ENCODE results near the gene PLA2R1.
"Not testable (repeated sequence)": the region's sequence is repeated elsewhere in the genome, so short reads cannot be mapped to it uniquely, and the experiment has no call there.

PLA2R1 gene

DNA sequence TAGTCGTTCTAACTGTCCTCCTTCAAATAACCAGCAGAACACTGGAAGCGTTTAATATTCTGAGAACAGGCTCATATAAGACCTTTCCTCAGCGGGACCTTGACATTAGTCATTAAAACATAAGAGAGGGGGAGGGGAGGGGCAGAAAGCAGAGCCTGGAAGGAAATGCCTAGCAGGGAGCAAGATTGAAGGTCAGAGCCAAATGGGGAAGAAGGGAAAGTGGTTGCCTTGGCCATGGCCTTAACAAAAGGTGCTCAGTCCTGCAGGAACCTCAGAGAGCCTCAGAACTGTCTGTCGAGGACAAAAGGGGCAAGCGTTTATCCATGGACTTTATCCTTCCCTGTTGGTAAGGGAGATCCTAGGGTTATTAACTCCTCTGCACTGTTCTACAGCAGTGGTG, 856 bp upstream of the PLA2R1 start:
- no peak for DNase-seq

DNA sequence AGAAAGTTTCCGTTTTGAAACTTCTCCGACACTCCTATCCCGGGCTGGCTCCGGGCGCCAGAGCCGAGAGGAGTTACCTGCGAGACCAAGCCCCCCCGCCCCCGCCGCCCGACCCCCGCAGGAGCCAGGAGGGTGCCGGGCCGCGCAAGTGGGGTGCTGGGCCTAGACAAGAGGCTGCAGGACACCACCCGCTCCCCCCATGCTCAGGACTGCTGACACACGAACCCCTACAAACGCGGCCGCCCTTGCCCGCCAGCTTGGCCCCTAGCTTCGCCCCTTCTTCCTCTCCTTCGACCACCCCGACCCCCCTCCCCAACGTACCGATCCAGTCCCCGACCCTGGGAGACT, 497 bp downstream of the PLA2R1 start:
- DNase-seq = no peak

DNA sequence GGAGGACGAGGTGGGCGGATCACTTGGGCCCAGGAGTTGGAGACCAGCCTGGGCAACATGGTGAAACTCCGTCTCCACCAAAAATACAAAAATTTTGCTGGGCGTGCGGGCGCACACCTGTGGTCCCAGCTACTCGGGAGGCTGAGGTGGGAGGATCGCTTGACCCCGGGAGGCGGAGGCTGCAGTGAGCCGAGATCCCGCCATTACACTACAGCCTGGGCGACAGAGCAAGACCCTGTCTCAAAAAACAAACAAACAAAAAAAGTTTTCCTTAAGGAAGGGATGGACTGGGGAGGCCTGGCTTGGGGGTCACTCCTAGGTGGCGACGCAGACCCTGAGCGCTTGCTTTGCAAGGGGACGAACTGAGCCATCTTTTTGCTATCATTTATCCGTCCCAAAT, 882 bp downstream of the PLA2R1 start:
- no peak for DNase-seq

DNA sequence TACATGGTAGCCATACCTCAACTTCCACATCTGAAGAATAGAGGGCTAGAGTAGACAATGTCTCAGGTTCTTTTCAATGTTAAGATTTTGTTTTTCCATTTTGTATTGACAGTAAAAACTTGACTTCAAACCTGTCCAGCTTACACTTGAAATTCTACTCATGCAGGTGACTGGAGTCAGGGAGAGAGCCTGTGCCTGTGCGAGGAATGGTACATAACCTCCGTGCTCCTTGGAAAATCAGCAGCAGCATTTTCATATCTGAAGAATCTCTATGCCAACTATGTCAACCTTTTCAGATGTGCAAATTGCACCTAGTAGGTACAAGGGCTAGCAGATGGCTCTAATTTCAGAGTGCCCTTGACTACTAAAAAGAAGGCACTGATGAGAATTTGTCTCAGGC, 2.1 kb downstream of the PLA2R1 start:
- DNase-seq = no peak

DNA sequence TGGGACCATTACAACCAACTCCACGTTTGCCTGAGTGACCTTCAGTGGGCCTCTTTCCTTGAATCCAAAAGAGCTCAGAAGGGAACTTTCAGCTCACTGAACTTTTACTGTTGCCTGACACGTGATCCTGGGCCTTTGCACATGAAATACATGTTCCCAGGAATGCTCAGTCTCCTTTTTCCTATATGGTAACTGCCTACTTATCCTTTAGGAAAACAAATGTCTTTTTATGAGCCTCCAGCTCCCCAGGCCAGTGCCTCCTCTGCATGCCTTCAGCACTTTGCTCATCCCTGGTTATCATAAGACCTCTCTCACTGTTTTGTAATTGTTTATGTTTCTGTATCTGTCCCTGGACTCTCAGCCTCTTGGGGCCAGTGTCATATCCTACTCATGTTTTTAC, 5.1 kb downstream of the PLA2R1 start:
- no peak for DNase-seq

DNA sequence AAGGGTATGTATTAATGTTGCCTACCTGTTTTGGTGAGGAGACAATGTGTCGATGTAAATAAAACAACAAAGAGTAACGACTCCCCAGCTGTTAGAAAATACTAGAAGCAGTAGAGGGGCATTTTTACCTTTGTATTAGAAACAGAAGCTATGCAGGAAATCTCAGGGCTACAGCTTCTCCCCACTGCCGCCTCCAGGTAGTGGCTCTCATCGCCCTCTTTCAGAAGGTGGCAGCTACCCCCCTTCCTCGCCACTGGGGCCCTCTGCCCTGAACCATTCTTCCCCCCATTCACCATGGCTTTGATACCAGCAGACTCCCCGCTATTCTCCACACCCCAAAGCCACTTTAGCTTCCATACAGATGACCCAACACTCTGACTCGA, 6.7 kb downstream of the PLA2R1 start:
- DNase-seq = no peak

DNA sequence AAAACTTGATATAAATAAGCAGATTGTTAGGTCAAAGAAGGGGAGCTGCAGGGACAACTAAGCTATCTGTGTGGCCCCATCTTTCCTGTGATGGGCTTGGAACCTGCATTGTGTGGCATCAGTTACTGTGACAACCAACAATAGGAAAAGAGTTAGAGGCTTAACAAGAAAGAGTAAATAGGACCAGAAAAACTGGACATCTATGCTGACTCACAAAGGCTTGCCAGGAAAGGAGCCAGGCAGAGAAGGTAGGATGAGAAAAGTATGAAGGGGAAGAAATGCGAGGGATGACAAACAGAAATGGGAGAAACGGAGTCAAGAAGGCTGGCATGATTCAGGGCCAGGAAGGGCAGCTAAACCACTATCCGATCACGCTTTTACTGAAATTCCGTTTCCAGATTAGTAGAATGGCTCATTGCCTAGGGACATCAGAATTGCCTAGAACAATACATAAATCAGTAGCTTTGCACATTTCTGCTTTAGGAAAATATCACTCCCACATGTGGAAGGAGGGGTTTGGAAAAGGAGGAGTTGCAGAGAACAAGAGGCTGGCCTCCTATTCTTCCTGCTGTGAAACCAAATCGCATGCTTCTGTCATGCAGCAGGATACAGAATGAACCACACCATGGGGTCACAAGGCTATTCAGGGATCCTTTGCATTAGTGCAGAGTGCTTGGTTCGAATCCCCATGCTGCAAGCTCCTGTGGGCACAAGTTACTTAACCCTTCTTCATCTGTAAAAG, 7.3 kb downstream of the PLA2R1 start:
- no peak for DNase-seq

DNA sequence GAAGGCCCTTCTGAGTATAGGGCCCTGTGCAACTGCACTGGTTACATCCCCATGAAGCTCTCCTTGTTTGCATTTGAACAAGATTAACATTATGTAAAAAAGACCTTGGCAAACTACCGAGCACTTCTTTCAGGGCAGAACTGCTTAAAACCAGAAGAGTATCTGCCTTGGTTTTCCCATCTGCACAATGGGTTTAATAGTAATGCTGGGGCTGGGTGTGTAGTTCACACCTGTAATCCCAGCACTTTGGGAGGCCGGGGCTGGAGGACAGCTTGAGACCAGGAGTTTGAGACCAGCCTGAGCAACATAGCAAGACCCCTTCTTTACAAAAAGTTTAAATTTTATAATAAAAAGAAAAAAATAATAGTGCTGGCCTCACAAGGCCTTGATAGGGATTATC, 8.5 kb downstream of the PLA2R1 start:
- DNase-seq = no peak

DNA sequence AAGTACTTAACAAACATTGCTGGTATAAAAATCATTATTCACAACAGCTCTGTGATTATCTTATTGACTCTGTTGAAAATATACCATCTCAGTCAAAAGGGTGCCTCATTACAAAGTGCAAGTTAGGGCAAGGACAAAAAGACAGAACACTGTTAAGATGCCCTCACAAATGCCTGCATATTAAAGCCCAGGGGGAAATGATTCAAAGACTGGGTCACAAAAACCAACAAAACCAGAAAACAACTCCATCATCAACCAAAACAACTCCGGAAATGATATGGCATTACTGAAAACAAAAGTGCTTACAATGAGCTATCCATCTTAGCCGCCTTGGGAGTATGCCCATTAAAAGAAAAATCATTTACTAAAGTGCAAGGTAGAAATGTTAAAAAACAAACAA, 9.9 kb downstream of the PLA2R1 start:
- no peak for DNase-seq

DNA sequence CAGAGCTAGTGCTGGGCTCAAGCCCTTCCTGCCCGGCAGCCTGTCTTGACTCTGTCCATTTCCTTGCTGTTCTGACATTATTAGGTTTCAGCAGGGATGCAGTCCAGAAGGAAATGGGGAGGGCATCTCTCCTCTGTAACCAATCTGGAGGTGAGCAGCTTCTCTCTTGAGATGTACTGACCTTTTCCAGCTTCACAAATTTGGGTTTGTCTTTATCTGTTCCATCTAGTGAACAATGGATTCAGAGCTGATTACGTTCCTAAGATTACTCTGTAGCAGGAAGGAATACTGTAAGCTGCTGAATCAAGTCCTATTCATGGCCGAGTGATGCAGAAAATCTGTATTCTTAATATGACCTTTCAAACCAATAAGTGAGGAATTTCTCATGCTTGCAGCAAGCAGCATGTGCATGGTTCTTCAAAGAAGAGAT, 11.0 kb downstream of the PLA2R1 start:
- no peak for DNase-seq

DNA sequence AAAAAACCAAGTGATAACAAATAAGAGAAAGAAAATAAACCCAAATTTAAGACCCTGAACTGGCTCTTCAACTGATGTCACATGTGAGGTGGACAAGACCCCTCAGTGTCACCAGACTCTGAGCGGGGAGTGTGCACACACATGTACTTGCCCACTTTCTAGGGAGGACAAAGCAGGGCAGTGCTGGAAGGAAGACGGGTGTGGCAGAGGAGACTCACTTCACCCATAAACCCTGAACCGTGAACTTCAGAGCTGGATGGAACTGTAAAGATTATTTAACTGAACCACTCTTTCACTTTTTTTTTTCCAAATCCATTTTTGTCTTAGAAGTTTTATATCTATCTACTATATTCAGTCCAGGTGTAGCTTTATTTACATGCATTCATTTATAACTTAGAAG, 12.3 kb downstream of the PLA2R1 start:
- no peak for DNase-seq

DNA sequence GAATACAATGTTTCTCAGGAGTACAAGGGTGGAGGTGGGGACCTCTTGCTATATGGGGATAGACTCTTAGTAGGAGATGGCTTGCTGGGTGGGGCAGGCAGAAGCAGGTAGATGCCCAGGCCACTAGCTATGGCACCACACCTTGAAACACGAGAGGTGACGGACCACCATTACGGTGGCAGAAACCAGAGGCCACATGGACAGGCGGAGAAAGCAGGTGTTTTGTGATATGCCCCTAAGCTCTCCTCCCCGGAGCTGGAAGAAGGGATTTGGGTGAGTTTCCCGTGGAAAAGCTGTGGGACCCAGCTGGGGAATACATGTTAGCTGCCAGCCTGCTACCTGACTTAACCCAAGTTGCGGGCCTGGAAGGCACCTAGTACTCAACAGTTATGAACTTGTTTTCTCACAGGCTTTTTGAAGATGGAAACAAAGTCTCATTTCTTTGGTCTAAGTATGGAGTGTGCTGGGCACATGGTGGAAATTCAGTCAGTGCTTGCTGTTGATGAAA, 16.7 kb downstream of the PLA2R1 start:
- no peak for DNase-seq

DNA sequence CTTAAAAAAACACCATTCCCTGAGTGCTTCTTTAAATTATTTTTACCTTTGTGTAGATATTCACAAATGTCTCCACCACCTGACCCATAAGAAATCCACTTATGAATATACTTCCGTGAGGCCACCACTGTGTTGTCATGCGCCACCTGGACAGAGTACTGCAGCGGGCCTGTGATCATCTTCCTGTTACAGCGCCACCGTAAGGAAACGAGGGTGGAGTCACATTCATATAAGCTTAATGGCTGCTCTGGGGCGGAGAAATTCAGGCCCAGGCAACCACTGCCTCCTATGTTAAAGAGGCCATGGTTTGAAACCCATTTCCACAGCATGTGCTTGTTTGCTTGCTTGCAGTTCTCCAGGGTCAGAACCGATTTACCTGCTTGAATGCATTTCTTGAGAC, 17.7 kb downstream of the PLA2R1 start:
- DNase-seq = no peak

DNA sequence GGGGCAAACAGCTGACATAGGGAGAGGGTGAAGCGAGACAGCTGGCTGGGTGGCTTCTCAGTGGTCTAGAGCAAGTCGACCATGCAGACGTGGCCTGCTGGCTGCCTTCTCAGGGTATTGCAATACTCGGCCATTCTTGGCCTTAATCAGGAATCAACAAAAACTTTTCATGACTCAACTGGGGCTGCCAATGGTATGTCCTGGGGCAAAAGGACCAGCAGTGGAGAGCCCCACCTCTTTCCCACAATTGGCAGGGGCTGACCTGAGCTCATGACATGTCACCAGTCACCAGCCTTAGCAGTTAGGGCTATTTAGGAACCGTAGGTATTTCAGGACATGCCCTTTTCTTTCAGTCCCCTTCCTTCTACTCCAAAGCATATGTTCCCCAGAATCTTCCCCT, 19.1 kb downstream of the PLA2R1 start:
- no peak for DNase-seq

DNA sequence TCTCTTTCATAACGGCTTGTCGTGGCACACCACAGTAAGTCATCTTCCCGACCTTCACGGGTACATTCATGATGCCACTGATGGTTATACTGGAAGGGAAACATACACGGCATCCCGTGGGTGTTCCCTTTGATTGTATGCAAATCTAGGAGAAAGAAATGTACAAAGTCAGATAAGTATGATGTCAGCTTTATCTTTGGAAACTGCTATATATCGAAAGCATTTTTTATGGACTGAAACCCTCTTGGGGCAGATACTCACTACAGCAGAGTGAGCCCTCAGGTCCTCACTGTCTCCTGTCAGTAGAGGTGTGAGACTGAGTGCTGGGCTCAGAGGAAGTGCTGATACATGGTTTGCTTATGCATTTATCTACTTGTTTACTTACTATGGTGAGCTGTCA, 20.4 kb downstream of the PLA2R1 start:
- DNase-seq = no peak

DNA sequence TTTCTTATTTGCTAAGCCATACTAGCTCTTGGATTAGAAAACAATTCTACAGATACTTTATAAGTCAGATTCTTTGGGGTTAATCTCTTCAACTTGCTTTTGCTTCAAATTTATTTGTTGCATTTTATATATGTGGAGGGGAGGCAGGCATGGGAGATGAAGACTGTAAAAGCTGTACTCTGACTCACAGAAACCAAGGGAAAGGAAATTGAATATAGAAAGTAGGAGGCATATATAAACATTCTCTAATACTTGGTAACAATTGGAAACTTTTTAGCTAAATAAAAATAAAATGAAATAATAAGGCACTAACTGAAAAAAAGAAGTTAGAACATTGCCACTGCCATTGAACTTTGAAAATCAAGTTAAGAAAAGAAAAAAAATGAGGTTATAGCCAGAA, 21.3 kb downstream of the PLA2R1 start:
- DNase-seq = no peak

DNA sequence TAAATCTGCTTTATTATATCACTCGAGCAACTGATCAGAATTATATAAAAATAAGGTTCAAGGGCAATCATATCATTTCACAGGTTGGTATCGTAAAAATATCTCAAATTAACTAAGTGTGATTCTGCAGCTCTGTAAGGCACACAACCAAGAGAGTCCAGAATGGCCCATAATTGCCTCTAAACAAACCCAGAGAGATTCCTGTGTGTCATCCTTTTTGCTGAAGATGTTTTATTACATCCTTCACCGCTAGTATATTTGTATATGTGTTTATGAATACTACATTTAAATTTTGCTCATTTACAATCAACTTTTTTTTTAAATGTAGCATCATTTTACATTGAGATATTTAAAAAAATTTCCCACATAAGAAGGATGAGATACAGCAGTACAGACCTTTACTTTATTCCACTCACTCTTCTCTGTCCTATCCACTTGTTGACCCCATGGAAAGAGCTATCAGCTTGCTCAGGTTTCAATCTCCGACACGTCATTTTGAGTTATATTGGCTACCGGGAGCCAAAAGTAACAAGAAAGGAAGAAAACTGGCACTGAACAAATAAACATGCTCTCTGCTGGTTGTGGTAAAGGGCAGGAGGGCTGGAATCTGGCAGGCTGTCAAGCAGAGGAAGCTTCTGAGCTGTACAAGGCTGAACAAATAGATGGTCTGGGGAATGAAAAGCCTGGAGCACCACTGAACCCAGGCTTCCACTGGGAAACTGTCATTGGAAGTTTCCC, 23.1 kb downstream of the PLA2R1 start:
- no peak for DNase-seq

DNA sequence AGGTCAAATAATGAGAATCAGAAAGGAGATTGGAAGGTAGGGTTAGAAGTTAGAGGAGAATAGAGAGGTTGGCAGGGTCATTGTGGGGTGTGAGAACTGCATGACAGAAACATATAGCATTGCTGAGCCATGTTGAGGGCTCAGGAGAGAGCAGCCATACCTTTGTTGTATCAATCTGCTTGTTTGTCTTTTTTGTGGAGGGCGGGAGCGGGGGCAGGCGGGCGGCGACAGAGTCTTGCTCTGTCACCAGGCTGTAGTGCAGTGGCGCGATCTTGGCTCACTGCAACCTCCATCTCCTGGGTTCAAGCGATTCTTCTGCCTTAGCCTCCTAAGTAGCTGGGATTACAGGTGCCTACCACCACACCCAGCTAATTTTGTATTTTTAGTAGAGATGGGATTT, 23.8 kb downstream of the PLA2R1 start:
- not testable (repeated sequence) for DNase-seq

DNA sequence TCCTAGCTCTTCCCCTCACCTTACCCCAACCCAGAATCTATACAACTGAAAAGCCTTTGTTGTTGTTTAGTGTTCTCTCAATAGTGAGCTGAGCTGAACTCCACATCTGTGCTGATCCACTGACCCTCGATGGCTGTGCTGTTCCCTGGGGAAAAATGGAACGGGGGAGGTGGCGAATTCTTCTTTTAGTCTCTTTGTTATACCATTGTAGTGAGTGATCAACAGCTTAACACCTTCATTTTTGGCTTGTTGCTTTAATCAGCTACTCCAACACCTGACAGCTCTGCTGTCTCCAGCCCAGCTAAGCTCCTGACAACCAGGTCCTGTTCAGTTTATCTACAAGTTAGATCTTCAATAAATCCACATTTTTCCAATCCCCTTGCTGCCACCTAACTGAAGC, 25.7 kb downstream of the PLA2R1 start:
- DNase-seq = no peak

DNA sequence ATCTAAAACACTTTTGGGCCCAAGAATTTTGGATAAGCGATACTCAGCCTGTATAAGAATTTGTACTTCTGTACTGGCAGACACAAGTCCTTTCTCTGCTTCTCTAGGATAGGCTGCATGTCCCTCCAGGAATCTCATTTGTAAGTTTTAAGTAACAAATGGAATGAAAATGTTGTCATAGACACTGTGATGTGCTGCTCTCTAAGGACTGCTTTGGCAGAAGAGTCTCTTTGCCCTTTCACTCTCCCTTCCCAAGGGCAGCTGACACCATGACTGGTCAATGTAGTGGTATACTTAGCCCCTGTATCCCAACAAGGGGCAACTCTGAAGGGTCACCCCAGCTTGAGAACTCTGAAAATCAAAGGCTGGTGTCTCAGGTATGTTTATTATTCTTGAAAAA, 27.3 kb downstream of the PLA2R1 start:
- no peak for DNase-seq

DNA sequence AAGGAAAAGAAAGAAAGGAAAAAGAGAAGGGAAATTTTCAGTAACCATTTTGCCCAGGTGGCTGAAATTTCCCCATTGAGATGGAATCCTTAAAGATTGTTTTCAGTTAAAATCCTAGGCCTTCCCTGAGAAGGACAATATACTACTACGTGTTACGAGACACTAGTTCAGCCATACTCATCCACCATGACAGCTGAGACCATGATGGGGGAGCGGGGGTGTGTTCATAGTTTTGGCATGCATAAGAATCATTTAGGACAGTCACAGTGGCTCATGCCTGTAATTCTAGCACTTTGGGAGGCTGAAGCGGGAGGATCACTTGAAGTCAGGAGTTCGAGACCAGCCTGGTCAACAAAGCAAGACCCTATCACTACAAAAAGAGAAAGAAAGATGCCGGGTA, 28.0 kb downstream of the PLA2R1 start:
- no peak for DNase-seq

DNA sequence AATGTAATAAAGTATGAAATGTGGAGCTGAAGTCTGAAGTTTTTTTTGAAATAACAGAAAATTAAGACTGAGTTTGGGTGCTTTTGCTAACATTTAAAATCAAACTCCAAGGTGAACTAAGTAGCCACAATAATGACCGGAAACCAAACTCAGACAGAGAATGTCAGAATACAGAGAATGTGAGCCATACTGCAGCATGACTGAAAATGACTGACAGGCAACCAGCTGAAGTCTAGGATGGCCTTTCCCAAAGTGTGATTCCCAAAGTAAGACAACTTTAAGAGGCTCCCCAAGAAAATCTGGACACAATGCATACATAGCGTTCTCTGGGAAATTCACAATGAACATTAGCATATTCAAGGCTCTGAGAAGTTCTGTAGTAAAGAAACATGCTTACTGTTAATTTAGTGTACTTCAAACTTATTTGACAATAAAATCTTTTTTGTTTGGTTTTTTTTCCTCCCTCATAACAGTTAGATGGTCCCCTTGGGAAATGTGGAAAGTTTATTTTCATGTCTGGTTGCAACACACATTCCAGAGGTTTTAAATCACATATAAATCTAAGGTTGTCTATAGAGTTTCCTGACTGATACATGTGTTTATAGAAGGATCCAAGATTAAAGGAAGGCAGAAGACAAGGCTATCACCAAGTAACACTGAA, 28.6 kb downstream of the PLA2R1 start:
- DNase-seq = no peak

DNA sequence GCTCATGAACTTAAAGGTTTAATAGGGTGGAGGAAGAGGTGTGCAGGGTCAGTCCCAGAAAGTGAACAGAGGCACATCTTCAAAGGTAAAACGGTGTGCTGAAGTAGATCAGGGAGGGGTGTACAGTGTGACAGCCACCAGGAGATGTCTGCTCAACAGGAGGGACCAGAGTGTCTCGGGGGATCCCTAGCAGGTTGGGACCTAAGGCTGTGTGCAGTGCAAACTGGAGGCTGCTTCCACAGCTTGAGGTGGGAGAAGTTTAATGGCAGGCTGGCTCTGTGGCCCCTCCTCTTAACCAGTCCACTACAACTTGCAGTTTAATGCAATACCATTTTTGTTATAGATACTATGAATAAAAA, 33.2 kb downstream of the PLA2R1 start:
- DNase-seq = no peak
